ENCODE results near the gene DDX46.
"Not testable (repeated sequence)": the region's sequence is repeated elsewhere in the genome, so short reads cannot be mapped to it uniquely, and the experiment has no call there.

Gene DDX46

DNA sequence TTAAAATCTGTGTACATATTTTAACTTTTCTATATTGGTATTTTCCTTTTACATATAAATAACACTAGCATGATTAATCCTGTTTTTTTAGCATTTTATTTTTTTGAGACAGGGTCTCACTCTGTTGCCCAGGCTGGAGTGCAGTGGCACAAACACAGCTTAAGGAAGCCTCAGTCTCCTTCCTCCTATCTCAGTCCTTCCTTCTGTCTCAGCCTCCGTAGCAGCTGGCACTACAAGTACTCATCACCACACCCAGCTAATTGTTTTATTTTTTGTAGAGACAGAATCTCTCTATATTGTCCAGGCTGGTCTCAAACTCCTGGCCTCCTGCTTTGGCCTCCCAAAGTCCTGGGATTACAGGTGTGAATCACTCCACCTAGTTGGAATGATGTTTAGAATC lies 85.7 kb downstream of the DDX46 start:
- TF ChIP-seq, protein P1, sequence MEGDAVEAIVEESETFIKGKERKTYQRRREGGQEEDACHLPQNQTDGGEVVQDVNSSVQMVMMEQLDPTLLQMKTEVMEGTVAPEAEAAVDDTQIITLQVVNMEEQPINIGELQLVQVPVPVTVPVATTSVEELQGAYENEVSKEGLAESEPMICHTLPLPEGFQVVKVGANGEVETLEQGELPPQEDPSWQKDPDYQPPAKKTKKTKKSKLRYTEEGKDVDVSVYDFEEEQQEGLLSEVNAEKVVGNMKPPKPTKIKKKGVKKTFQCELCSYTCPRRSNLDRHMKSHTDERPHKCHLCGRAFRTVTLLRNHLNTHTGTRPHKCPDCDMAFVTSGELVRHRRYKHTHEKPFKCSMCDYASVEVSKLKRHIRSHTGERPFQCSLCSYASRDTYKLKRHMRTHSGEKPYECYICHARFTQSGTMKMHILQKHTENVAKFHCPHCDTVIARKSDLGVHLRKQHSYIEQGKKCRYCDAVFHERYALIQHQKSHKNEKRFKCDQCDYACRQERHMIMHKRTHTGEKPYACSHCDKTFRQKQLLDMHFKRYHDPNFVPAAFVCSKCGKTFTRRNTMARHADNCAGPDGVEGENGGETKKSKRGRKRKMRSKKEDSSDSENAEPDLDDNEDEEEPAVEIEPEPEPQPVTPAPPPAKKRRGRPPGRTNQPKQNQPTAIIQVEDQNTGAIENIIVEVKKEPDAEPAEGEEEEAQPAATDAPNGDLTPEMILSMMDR (IDR thresholded peaks at IDR 0.05; ENCODE audit: insufficient read depth, low read depth, low read length, missing control alignments): no peak
- no peak for DNase-seq (ENCODE audit: low read depth)
- H3K4me3 ChIP-seq (ENCODE audit: low read depth, low read length): no peak overlapping the region

DNA sequence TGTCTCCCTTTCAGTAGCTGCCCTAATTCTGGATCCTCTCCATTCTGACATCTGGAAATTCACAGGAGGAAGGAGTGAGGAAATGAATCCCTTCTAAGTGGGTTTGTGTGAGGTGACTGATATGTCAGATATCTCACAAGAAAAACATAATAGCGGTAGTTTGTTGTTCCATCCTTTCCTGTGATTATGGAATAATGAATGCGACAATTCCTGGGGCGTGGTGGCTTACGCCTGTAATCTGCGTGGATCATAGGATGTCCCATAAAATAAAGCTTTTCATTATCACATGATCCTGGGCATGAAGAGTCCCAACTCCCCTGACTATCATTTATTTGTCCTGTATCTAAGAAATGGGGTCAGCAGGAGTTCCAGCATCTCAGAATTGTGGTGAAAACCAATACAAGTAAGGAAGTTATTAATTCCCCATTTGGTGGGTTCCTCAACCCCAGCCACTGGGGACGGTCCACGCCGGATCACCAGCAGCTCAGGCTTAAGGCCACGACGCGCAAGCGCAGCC lies 86.8 kb downstream of the DDX46 start:
- peak overlapping the region; percentile 78 for H3K4me3 ChIP-seq (ENCODE audit: low read depth, low read length)
- TF ChIP-seq, protein P1 (IDR thresholded peaks at IDR 0.05; ENCODE audit: insufficient read depth, low read depth, low read length, missing control alignments): no peak
- no peak for DNase-seq (ENCODE audit: low read depth)

DNA sequence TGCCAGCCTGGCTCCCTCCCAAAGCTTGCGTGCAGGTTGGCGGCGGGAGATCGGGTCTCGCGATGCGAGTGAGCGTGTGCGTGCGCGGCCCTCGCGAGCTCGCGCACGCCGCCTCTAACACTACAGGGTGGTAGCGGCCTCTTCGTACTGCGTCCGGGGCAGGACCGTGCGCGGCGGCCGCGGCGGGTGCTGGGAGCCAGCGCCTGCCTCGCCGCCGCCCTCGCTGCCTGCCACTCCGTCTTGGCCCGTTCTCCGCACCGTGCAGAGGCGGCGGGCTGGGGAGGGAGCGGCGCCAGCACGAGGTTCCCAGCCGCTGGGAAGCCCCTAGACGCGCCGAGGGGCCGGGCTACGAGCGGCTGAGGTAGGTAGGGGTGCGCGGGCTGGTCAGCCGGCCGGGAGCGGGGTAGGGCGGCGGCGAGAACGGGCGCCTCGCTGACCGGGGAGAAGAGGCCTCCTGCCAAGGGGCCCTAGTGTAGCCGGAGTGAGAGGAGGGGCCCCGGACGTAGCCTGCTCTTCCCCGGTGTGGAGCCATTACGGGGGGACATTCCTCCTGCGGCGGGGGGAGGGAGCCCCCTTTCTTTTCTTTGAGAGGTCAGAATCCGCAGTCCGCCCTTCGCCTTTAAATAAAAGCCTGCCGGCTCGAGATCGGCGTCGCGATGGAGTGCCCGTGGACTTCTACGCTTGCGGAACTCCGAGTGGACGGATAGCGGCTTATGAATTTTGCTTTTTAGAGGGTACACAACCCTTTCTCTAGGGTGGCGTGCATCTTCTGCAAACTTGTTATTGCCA lies 87.5 kb downstream of the DDX46 start, which contains the start of gene C5orf24:
Gene C5orf24, plus strand, starts transcription at position 117 of the 789 bp plus-strand sequence. CDS start 8,933 bp downstream, outside the sequence.
- peak; percentile 98 for DNase-seq (ENCODE audit: low read depth)
- peak within 1 kb of the TSS; percentile 78 for H3K4me3 ChIP-seq (ENCODE audit: low read depth, low read length)
- TF ChIP-seq, protein P1 (IDR thresholded peaks at IDR 0.05; ENCODE audit: insufficient read depth, low read depth, low read length, missing control alignments): no peak

DNA sequence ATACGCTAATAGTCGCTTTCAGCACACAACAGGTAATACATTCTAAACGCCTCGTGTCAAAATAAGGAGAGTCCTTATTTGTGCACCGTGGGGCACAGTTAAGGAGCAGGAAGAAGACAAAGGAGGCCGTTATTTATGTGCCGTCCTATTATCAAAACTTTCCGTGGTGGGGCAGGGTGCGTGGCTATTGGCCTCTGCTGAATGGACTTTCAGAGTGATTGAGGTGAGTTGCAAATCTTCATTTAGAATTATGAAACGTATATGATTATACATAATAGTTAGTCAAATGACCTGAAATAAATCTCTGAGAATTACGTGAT lies 88.0 kb downstream of the DDX46 start:
- DNase-seq (ENCODE audit: low read depth): peak; percentile 51
- TF ChIP-seq, protein P1 (IDR thresholded peaks at IDR 0.05; ENCODE audit: insufficient read depth, low read depth, low read length, missing control alignments): no peak
- peak overlapping the region; percentile 78 for H3K4me3 ChIP-seq (ENCODE audit: low read depth, low read length)

DNA sequence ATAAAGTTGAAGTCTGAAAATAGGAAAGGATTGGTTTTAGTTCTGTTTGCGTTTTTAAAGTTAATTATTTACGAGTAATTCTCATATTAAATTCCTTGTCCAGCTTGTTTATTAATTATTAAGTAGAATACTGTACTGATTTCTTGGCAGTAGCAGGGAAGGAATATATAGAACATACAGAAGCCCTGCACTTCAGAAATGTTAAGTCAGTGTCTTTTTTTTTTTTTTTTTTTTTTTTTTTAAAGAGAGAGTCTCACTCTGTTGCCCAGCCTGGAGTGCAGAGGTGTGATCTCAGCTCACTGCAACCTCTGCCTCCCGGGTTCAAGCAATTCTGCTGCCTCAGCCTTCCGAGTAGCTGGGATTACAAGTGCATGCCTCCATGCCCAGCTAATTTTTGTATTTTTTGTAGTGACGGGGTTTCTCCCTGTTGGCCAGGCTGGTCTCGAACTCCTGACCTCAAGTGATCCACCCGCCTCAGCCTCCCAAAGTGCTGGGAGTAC lies 90.9 kb downstream of the DDX46 start:
- DNase-seq (ENCODE audit: low read depth); H3K4me3 ChIP-seq (ENCODE audit: low read depth, low read length): not testable (repeated sequence)

DNA sequence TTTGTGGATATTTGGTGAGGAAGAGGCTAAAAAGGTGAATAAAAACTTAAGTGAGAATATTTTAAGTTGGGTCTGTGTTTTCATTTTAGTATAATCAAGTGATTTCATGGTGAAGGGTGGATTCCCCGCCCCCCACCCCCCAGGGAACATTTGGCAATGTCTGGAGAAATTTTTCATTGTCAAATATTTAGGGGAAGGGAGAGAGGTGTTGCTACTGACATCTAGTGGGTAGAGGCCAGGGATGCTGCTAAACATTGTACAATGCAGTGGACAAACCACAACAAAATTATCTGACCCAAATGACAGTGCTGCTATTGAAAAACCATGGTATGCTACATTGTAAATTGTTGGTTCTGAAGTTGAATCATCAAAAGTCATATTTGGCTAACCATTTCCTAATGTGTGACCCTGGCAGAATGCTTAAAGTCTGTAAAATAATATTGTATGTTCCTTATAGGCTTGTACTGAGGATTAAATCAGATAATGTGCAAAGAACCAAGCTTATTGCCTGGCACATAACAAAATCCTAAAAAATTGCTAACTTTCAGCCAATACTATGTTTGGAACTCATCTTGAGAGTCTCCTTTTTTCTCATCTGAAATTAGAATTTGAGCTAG lies 92.8 kb downstream of the DDX46 start:
- DNase-seq (ENCODE audit: low read depth): peak; percentile 26
- TF ChIP-seq, protein P1 (IDR thresholded peaks at IDR 0.05; ENCODE audit: insufficient read depth, low read depth, low read length, missing control alignments): peak; percentile 41

DNA sequence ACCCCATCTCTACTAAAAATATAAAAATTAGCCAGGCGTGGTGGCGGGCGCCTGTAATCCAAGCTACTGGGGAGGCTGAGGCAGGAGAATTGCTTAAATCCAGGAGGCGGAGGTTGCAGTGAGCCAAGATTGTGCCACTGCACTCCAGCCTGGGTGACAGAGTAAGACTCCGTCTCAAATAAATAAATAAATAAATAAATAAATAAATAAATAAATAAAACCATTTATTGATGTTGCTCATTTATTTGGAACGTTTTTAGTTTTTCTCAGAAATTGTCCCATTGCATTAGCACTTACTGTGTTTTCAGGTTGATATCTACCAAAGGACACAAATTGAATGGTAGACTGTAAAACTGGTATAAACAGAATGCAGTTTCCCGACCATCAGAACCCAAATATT lies 97.9 kb downstream of the DDX46 start:
- not testable (repeated sequence) for H3K4me3 ChIP-seq (ENCODE audit: low read depth, low read length); DNase-seq (ENCODE audit: low read depth)

More for the DNA sequence above, 92.8 kb downstream of the DDX46 start:
- H3K4me3 ChIP-seq (ENCODE audit: low read depth, low read length): no peak overlapping the region
